Measurements from ENCODE around the gene ATP10A.

The ATP10A gene, protein sequence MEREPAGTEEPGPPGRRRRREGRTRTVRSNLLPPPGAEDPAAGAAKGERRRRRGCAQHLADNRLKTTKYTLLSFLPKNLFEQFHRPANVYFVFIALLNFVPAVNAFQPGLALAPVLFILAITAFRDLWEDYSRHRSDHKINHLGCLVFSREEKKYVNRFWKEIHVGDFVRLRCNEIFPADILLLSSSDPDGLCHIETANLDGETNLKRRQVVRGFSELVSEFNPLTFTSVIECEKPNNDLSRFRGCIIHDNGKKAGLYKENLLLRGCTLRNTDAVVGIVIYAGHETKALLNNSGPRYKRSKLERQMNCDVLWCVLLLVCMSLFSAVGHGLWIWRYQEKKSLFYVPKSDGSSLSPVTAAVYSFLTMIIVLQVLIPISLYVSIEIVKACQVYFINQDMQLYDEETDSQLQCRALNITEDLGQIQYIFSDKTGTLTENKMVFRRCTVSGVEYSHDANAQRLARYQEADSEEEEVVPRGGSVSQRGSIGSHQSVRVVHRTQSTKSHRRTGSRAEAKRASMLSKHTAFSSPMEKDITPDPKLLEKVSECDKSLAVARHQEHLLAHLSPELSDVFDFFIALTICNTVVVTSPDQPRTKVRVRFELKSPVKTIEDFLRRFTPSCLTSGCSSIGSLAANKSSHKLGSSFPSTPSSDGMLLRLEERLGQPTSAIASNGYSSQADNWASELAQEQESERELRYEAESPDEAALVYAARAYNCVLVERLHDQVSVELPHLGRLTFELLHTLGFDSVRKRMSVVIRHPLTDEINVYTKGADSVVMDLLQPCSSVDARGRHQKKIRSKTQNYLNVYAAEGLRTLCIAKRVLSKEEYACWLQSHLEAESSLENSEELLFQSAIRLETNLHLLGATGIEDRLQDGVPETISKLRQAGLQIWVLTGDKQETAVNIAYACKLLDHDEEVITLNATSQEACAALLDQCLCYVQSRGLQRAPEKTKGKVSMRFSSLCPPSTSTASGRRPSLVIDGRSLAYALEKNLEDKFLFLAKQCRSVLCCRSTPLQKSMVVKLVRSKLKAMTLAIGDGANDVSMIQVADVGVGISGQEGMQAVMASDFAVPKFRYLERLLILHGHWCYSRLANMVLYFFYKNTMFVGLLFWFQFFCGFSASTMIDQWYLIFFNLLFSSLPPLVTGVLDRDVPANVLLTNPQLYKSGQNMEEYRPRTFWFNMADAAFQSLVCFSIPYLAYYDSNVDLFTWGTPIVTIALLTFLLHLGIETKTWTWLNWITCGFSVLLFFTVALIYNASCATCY (N-terminal part only)

DNA sequence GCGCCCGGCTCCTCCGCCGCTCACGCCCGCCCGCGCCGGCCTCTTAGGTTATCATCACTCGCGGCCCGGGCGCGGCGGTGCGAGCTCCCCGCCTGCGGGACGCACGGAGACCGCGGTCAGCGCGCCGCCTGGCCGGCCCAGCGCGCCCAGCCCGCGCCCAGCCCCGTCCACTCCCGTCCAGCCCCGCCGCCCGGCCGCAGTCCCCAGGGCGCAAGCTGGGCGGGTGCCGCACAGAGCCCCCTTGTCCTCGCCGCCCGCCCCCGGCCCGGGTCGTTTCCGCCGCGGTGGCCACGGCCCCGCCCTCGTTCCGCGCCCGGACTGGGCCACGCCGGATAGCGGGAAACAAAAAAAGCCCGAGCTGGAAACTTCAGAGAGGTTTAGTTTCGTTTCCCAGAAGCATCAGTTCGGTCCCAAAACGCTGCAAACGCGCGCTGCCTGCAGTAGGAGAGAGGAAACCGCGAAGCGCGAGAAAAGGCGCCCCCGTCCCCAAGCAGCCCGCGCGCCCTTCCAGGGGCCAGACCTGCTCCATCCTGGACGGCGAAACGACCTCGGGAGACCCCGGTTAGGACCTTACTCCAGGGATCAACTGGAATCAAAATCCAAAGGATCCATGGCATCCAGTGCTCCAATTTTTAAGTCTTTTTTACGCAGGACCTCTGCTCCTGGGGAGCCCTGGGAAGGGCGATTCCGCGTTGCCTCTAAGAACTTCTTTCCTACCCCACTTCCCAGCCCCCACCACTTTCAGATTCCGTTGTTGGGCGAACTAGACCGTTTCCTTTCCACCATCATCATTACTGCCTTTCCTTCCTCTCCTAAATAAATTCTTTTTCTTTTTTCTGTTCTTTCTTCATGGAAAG lies at the start of gene ATP10A:
ATP10A (minus strand) TSS at position 217 of the 857 bp plus-strand sequence. CDS start 231 bp downstream, outside the sequence.
- peak within 1 kb of the TSS; percentile 74 for H3K27ac ChIP-seq
- peak; percentile 69 for TF ChIP-seq ZFX (IDR thresholded peaks at IDR 0.05)
- TF ChIP-seq, protein P1, sequence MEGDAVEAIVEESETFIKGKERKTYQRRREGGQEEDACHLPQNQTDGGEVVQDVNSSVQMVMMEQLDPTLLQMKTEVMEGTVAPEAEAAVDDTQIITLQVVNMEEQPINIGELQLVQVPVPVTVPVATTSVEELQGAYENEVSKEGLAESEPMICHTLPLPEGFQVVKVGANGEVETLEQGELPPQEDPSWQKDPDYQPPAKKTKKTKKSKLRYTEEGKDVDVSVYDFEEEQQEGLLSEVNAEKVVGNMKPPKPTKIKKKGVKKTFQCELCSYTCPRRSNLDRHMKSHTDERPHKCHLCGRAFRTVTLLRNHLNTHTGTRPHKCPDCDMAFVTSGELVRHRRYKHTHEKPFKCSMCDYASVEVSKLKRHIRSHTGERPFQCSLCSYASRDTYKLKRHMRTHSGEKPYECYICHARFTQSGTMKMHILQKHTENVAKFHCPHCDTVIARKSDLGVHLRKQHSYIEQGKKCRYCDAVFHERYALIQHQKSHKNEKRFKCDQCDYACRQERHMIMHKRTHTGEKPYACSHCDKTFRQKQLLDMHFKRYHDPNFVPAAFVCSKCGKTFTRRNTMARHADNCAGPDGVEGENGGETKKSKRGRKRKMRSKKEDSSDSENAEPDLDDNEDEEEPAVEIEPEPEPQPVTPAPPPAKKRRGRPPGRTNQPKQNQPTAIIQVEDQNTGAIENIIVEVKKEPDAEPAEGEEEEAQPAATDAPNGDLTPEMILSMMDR (conservative IDR thresholded peaks at IDR 0.05), result no peak

DNA sequence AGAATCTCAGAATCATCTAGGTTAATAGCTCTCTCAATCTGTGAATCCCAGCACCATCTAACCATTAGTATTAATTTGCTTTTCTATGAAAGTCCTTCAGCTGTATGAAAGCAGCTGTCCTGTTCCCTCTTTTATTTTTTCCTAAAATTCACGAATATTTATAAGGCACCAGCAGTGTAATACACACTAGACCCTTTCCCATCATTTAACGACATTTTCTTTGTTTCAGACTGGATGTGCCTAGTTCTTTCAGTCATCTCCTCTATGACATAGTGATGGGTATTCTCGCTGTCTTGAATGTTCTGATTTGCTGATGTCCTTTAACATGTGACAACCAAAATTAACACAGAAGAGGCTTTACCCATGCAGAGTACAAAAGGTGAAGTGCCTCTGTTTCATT lies 48.9 kb upstream of the ATP10A start:
- no peak overlapping the region for H3K27ac ChIP-seq
- TF ChIP-seq, protein P1 (conservative IDR thresholded peaks at IDR 0.05), result no peak
- TF ChIP-seq ZFX (IDR thresholded peaks at IDR 0.05), result no peak

DNA sequence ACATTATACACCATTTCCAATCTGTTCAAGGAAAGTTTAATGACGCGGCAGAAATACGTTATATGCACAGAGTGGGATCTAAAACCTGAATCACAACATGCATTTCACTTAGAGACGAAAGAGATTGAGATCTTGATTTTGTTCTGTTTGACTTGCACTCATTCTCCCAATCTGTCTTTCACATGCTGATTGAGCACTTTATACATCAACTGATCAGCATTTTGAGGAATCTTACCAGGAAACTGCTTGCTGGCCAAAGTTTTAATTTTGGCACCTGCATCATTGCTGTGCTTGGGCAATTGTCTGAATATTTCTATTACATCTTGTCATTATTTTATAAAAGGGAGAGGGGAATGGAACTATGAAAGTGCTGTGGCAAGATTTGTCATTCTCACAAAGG lies 47.7 kb upstream of the ATP10A start:
- TF ChIP-seq ZFX (IDR thresholded peaks at IDR 0.05), result no peak
- TF ChIP-seq, protein P1 (conservative IDR thresholded peaks at IDR 0.05), result no peak
- no peak overlapping the region for H3K27ac ChIP-seq

DNA sequence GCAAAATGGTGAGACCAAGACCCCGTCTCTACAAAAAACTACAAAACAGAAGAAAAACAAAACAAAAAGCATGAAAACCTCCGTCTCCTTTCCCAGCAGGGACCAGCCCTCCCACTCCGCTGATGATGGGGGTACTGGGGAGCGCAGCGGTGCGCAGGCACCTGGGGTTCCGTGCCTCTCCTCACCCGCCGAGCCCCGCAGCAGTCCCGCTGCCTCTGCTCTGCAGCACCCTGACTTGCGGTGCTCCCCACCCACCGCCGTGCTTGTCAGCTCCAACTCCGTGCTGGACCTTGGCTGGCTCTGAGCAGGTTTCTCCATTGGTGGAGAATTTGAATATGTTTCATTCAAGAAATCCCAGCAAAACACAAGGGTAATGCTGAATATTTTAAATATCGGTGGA lies 46.7 kb upstream of the ATP10A start:
- TF ChIP-seq ZFX (IDR thresholded peaks at IDR 0.05), result no peak
- H3K27ac ChIP-seq, result no peak overlapping the region

DNA sequence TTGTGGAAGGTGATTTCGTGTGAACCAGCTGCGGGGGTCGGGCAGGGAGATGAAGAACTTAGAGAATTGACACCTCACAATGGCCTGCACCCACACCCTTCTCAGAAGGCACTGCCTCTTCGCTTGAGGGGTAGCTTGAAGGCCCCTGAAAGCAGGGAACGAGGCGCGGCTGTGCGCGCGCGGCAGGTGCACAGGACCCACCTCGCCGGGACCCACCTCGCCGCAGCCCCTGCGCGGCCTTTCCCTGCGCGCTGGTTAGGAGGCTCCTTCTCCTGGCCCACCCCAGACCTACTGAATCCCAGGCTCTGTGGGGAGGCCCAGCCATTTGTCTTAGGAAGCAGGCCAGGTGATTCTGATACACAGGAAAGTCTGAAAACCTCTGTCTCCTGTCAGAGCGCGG lies 46.2 kb upstream of the ATP10A start:
- TF ChIP-seq, protein P1 (conservative IDR thresholded peaks at IDR 0.05), result no peak
- no peak for TF ChIP-seq ZFX (IDR thresholded peaks at IDR 0.05)
- H3K27ac ChIP-seq, result no peak overlapping the region

DNA sequence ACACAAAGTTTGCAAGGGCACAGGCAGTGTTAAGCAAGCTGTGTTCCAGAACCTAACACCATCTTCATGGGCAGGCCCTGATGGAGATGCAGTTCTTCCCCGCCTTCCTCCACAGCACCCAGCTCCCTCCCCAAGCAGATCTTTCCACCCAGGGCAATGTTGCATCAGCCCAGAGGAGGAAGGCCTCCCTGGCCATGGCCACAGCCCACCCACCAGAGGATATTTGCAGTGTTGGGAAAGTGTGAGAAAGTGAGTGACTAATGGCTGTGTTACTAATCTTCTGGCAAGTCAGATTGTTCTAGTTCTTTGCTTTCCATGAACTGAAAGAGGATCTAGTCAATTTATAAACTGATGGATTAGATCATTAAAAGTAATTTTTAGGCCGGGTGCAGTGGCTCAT lies 42.0 kb upstream of the ATP10A start:
- TF ChIP-seq ZFX (IDR thresholded peaks at IDR 0.05), result no peak
- TF ChIP-seq, protein P1 (conservative IDR thresholded peaks at IDR 0.05), result no peak
- H3K27ac ChIP-seq, result no peak overlapping the region
